NCI-H1694 treated with DMSO at 0.1 percent for 48 hours (cell line): ENCODE data around the gene CENPB.

Experiments used
- DNase-seq: peaks from one replicate; lab custom pipeline; 2025; lab: John Stamatoyannopoulos, UW

The CENPB gene

DNA sequence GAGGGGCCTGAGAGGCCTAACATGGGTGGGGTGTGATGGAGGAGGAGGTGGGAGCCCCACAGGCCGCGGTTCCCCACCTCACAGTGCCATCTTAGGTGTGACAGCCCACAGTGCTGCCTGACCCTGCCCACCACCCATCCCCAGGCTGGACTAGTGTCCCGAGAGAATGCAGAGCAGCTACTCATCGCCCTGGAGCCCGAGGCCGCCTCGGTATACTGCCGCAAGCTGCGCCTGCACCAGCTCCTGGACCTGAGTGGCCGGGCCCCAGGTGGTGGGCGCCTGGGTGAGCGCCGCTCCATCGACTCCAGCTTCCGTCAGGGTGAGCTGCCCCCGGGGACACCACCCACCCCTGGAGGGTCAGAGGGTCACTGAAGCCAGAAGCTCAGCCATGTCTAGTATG is 38.5 kb downstream of the CENPB start:
- no peak for DNase-seq

DNA sequence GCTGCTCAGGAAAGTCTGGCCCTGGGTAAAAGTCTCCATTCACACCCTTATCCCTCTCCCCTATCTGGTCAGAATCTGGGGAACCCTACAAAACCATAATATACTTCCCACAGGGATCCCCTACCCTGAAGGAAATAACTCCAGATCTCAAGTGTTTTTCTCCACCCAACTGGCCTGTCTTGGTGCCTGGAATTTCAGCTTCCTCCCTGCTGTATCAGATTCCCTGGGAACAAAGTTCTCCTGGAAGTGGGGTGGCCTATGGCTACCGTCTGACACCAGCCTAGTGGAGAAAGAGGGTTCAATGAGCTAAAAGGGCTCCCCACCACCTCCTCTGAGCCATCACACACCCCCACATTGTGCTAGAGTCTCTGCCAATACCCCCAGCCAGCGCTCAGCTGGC is 39.1 kb downstream of the CENPB start:
- no peak for DNase-seq

DNA sequence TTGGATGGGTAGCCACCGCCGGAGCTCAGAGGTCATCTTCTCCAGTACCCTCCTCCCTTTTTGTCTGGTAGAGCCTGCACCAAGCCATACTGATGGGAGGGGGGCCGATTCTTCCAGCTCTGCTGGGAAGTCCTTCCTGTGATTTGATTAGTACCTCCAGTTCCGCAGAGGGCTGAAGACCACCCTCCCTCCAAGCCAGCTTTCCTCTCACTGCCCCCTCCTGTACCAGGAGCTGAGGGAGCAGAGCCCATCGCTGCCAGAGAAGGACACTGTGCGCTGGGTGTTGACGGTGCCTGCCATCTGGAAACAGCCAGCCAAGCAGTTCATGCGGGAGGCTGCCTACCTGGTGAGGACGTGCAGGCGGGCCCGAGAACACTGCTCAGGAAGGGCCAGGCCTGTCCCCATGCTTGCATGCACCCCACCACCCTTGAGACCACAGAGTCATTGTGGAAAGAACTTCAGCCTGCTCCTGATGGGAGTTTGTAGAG is 40.8 kb downstream of the CENPB start:
- no peak for DNase-seq

DNA sequence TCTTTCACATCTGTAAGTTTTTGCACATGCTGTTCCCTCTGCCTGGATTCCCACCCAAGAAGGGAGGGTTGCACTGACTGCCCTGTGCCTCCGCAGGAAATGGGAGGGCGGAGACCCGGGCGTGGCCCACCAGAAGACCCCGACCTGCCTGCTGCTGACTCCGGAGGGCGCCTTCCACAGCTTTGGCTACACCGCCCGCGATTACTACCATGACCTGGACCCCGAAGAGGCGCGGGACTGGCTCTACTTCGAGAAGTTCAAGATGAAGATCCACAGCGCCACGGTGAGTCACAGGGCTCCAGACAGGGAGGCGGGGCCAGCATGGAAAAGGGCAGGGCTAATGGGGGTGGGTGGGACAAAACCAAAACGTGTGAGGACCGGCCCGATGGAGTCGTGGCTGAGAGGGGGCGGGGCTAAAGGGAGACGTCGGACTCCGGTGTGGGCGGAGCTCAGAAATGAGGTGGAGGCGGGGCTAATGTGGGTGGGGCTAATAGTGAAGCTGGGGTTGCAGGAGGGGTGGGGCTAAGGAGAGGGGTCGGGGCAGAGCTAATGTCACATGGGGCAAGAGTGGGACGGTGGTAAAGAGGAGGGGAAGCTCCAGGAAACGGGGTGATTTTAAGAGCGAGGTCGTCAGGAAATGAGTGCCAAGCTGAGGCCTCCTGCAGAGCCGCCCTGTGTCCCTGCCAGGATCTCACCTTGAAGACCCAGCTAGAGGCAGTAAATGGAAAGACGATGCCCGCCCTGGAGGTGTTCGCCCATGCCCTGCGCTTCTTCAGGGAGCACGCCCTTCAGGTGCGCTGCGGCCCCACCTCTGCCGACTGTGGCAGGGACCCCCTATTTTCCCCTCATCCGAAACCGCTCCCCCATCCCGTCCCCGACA is 41.5 kb downstream of the CENPB start:
- no peak for DNase-seq

DNA sequence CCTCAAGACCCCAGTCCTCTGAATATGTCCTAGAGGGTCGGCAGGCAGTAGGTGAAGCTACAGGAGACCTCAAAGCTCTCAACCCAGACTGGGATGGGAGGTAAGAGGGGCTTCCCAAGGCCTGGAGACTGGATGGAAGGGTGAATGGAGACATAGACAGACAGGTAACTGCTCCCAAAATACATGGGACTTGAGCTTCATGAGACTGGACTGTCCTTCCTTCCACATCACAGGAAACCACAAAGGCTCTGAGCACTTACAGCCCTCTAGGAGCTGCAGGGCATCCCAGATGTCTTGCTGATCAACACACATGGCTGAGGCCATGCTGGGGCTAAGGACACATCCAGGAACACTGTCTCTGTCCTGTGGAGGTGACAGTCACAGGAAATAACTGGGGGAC is 42.5 kb downstream of the CENPB start:
- DNase-seq: no peak

DNA sequence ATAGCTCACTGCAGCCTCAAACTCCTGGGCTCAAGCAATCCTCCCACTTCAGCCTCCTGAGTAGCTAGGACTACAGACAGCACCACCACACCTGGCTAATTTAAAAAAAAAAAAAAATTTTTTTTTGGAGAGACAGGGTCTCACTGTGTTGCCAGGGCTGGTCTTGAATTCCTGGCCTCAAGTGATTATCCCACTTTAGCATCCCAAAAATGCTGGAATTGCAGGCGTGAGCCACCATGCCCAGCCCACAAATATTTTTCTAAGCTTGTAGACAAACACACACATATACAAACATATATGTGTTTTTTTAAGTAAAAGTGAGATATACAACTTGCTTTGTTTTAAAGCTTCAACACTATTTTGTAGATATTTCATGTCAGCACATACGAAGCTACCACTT is 43.3 kb downstream of the CENPB start:
- no peak for DNase-seq

DNA sequence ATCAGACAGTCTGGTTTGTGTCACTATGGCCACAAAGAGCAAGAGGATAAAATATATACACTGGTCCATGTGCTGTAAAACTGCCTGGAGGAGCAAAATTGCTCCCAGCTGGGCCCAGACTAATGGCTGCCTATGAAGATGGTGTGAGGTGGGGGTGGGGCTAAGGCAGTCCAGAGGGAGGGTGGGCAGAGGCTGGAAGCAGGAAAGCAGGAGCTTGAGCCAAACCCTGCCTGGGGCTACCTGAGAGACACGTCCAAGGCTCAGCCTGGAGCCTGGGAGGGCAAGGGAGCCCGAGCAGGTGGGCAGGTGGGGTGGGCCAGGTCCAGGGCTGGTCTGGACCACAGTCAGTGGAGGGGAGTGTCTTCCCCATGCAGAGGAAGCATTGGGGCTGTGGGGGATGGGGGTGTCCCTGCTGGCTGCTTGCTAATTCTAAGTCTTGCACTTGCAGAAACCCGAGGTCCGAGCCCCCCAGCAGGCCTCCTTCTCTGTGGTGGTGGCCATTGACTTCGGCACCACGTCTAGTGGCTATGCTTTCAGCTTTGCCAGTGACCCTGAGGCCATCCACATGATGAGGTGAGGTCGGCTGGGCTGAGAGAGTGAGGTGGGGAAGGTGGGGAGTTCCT is 44.6 kb downstream of the CENPB start:
- DNase-seq: no peak

DNA sequence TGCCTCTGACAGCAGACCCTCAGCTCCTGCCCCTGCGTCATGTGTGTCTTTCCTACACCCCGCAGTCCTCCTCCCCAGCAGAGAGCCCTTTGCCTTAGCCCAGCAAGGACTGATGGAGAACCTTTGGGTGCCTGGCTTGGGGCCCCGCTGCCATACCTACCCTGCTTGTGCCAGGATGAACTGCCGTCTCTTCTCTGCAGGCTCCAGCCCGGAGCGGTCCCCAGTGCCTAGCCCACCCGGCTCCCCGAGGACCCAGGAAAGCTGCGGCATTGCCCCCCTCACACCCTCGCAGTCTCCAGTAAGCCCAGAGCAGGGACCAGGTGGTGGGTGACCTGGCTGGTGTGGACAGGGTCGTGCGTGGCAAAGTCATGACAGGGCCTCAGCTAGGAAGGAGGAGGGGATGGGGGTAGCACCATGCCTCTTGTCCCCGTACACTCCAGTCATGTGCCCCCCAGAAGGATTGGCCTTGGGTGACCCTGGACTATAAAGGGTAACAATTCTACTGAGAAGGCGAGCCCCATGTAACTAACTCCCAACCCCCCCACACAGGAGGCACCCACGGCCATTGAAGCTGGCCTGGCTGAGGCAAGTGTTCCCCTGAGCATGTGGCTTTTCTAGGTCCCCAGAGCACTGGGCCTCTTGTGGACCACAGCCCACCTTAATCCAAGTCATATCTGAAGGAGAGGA is 45.8 kb downstream of the CENPB start:
- DNase-seq: no peak

DNA sequence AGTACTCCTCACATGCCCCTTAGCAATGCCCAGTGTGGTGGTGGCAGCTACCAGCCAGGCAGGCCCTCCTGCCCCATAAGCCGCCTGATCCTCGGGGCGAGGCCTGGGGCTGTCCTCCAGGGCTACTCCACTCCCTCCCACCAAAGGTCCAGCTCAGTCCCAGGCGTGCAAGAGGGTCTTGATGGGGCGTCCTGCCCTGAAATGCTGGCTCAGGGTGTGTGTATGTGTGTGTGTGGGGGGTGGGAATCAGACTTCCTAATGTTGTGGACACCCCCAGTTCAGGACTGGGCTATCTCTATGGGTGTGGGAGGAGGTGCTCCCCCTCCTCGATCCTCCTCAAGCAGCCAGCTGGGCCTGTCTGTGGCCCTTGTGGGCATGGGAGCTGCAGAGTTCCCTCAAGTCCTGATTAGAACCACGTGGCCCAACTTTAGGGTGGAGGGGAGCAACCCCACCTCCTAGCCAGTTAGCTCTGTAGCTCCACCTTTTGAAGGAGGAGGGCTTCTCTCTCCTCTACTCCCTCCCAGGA is 46.6 kb downstream of the CENPB start:
- DNase-seq: no peak

DNA sequence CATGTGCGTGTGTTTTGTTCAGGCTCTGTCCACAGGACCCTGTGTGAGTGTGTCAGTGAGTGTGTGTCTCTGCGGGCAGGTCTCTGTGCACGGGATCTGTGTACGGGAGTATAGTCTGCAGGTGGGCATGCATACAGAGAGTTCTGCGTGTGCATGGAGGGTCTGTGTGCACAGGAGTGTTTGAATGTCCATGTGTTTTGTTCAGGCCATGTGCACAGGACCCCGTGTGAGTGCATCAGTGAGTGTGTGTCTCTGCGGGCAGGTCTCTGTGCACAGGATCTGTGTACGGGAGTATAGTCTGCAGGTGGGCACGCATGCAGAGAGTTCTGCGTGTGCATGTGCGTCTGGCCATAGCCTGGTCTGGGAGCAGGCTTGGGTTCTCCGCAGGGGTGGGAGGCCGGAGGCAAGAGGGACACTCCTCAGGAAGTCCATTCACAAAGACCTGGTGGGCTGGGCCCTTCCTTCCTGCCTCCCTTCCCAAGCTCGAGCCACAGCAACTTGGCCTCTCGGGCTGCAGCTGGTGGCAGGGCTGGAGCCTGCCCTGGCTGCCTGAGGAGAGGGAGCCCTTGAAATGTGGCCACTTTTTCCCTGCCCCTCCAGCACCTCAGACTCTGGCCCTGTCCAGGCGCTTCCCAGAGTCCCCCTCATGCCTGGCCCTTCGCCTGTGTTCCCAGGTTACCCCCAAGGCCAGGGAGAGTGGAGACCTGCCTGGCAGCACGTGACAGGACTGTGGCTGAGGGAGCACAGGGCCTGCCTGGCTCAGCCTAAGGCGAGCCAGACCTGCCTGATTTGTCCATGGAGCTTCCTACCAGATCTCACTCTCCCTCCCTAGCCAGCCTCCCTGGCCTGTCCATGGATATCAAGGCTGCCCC is 47.2 kb downstream of the CENPB start:
- no peak for DNase-seq

DNA sequence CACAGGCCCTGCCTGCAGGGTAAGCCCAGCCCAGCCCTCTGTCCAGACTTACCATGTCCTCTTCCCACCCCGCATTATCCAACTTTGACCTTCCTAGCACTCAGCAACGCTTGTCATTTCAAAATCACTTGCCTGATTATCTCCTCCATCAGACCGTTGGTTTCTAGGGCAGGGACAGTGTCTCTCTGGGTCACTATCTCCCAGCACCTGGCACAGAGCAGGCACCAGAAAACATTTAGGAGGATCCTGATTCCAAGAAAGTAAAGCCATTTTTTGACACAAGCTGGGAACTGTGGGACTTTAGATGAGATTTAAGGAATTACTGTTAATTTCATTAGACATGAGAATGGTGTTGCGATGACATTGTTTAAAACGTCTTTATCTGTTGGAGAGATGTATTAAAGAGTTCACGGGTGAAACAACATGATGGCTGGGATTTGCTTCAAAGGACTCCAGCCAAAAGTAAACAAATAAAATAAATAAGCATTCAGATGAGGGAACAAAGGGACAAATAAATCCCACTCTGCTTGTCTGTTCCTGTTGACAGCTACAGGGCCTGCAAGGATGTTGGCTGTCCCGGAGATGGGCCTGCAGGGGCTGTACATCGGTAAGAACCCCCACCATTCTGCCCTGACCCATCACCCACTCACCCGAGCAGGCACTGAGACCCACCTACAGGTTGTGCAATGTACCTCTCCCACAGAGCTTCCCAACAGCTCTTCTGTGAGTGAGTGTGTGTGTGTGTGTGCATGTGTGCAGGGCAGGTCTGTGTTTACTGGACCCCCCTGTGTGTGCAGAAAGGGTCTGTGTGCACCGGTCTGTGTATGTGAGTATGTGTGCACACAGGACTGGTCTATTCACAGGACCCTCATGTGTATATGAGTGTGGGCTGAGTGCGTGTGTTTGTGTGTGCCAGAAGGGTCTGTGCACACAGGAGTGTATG is 48.2 kb downstream of the CENPB start:
- no peak for DNase-seq

DNA sequence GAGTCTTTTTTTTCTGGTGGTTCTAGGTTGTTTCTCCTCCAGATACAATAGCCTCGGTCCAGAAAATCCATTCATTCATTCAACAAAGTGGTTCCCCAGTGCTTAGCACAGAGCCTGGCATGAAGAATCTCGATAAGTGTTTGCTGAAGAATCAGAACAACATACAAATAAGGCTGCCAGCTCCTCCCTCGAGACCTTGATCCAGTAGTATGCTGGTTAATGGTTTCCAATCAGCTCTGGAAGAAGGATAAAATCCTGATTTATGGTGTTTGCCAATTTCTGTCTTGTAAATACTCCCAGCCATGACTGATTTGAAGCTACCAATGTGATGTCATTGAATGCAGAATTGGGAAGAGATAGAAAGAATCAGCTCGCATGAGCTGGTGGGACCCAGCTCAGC is 50.8 kb downstream of the CENPB start:
- DNase-seq: no peak

DNA sequence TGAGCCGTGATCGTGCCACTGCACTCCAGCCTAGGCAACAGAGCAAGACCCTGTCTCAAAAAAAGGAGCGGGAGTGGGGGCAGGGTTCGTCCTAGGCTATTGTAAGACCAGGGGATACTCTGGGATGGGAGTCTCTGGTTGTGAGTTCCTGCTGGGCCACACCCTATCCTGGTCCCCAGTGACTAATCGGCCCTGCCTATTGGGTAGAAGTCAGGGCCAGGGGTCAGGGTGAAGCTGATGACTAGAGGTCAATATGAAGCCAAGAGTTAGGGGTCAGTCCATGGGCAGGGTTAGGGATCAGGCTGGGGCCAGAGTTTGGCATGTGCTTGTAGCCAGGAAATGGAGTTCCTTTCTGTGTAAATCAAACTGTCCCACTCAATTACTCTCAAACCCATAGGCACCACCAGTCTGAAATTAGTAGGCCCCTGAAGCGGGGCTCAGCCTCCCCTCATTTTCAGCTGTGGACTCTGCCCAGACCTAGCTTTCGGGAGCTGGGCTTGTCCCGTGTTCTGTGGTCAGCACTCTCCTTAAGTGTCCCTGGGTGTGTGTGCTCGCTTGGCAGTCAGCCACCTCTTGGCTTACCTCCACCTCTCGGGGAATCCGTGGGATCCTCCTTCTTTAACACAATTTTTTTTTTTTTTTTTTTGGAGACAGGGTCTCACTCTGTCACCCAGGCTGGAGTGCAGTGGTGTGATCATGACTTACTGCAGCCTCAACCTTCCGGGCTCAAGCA is 52.3 kb downstream of the CENPB start:
- DNase-seq: no peak
